Epithelial cell of esophagus (primary cell): ENCODE measurements around the gene ATP5F1D.
A peak's percentile ranks its signal among the peaks of the same experiment; 100 is the strongest.

ENCODE experiments used
- DNase-seq: peaks from one replicate; pipeline ENCODE4 v3.0.0; 2010; ENCODE audit warnings: low read depth
- H3K4me3 ChIP-seq: 2 replicates; pipeline ENCODE4 v1.5.1; 2011; ENCODE audit warnings: mild to moderate bottlenecking, low read length, control low read depth
- CTCF ChIP-seq: IDR thresholded peaks from 2 replicates; pipeline ENCODE4 v1.5.1; 2011; ENCODE audit warnings: low read depth, mild to moderate bottlenecking, low read length, control low read depth, inconsistent platforms; ENCODE audit not compliant: insufficient read depth; ENCODE audit errors: missing control alignments

ATP5F1D gene

DNA sequence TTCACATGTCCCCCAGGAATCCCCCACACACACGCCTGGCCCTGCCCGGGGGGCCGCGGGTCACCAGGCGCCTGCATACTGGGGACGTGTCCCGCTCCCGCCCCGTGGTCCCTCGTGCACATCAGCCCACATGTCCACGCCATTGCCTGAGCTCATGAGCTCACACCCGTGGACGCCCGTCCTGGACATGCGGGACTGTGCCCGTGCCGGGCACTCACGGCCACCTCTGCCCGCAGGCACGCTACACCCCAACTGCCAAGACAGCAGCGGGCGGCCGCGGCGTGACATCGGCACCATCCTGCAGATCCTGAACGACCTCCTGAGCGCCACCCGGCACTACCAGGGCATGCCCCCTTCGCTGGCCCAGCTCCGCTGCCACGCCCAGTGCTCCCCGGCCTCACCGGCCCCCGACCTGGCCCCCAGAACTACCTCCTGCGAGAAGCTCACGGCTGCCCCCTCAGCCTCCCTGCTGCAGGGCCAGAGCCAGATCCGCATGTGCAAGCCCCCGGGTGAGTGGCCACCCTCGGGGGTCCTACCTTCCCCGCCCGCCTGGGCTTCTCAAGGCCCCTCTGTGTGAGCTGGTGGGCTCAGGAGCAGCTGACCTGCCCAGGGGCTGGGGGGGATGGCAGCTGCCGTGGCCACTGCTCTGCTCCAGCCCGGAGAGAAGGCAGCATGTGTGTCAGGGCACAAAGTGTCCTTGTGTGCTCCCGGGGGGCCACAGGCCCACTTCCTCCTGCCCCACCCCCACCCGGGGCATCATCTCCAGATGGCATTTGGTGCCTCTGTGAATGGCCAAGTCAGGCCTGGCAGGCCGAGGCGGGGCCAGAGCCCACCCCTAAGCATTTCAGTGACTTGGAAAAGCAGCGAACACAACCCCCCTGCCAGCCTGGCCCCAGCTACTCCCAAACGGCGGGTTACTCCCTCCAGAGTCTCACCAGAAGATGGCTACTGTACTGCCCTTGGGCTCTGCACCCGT is 13.9 kb downstream of the ATP5F1D start:
- TF ChIP-seq CTCF, result no peak
- no peak for DNase-seq

GRCh38 chr19:1256646-1257474 is 15.3 kb downstream of the ATP5F1D start:
- TF ChIP-seq CTCF, result no peak
- DNase-seq, result no peak

More for the DNA sequence above, 13.9 kb downstream of the ATP5F1D start:
- no peak overlapping the region for H3K4me3 ChIP-seq

DNA sequence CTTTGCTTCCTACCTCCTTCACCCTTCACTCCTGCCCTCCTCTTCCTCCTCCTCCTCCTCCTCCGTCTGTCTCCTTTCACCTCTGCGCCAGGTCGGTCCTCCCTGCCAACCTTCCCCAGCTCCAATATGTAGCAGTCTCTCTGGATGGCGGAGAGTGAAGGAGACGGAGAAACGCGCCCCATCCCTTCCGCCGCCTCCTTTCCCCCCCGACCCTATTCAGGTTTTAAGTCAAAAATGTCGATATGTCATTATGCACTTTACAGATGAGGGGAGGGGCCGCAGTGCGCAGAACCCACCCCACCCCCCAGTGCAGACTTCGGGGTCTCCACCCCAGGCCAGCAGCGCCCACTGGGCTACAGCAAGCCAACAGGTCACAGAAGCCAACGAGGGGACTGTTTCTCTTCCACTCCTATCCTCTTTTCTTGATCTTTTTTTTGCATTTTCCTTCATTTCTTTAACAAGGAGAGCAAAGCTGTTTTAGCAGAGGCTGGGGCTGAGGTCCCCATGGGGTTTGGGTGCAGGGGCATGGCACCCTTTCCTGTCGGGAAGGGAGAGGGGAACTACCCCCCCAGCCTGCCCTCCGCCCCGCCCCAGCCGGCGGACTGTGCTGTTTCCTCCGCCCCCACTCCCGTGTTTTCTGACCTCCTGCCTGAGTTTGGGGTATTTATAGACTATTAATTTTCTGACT is 16.1 kb downstream of the ATP5F1D start:
- DNase-seq, result no peak
- no peak overlapping the region for H3K4me3 ChIP-seq
- no peak for TF ChIP-seq CTCF

More at GRCh38 chr19:1256646-1257474, 15.3 kb downstream of the ATP5F1D start:
- no peak overlapping the region for H3K4me3 ChIP-seq

- TF ChIP-seq CTCF, result no peak
- no peak overlapping the region for H3K4me3 ChIP-seq
- DNase-seq, result no peak
Observed at GRCh38 chr19:1258163-1258492, 16.6 kb downstream of the ATP5F1D start.

GRCh38 chr19:1258707-1259205 is 17.2 kb downstream of the ATP5F1D start:
- no peak overlapping the region for H3K4me3 ChIP-seq
- no peak for TF ChIP-seq CTCF
- no peak for DNase-seq

- no peak for TF ChIP-seq CTCF
- peak; percentile 59 for DNase-seq
- H3K4me3 ChIP-seq, result no peak overlapping the region
Observed at GRCh38 chr19:1259206-1259875, 17.8 kb downstream of the ATP5F1D start.
